Spinal cord (tissue), 10 donors: ENCODE results near the gene ACO1. TPM values are rescaled to one million over a fixed set of nuclear protein-coding genes. Genes with fewer than 3 reads are reported as not detected.
A peak's percentile ranks its signal among the peaks of the same experiment; 100 is the strongest.

Experiments
- DNase-seq, 6 donors: peaks; one replicate each; pipeline versions ENCODE4 v3.0.0 to v3.0.0-alpha.2; 2013 to 2015; ENCODE audit warnings: low spot score in 6 of 6, low read depth in 4 of 6
- H3K27ac ChIP-seq: one replicate; pipeline ENCODE4 v1.5.1; 2013; ENCODE audit warnings: low read depth, low read length, control low read depth
- H3K27me3 ChIP-seq: one replicate; pipeline ENCODE4 v1.6.1; 2013; ENCODE audit warnings: low read length; ENCODE audit not compliant: control insufficient read depth, insufficient read depth
- H3K36me3 ChIP-seq: one replicate; pipeline ENCODE4 v1.6.1; 2013; ENCODE audit warnings: low read length; ENCODE audit not compliant: control insufficient read depth, insufficient read depth
- H3K4me1 ChIP-seq: one replicate; pipeline ENCODE4 v1.6.1; 2013; ENCODE audit warnings: low read length; ENCODE audit not compliant: control insufficient read depth, insufficient read depth
- H3K4me3 ChIP-seq: one replicate; pipeline ENCODE4 v1.5.1; 2013; ENCODE audit warnings: low read depth, low read length, control low read depth
- H3K9me3 ChIP-seq: one replicate; pipeline ENCODE4 v1.6.1; 2013; ENCODE audit warnings: low read length; ENCODE audit not compliant: control insufficient read depth, insufficient read depth
- WGBS: methylation state at CpG from one replicate; pipeline ENCODE4 v1.1.5; 2013; ENCODE audit warnings: missing lambda C conversion rate; ENCODE audit not compliant: insufficient coverage; 5-methylcytosine and 5-hydroxymethylcytosine counted together
- polyA plus RNA-seq, 2 donors: library from polyadenylated mRNA; unstranded; fragments of 120-200 nt; gene quantifications; one replicate each; pipeline ENCODE4 v1.2.1, GENCODE V29; 2013; ENCODE audit not compliant: insufficient read length in 2 of 2
- total RNA-seq, 2 donors: library from RNA; depleted of rRNA in 1 of 2; stranded (reverse); fragments of 120-200 nt in 1 of 2; fragments of >200 nt in 1 of 2; gene quantifications; one replicate each; pipeline versions ENCODE4 v1.2.3 to v1.2.4, GENCODE V29; 2013 to 2014
- donor health status: healthy.

Gene ACO1
- total and polyA plus RNA-seq, 4 donors: 27.6 to 36.3 (median 28.4) TPM

DNA sequence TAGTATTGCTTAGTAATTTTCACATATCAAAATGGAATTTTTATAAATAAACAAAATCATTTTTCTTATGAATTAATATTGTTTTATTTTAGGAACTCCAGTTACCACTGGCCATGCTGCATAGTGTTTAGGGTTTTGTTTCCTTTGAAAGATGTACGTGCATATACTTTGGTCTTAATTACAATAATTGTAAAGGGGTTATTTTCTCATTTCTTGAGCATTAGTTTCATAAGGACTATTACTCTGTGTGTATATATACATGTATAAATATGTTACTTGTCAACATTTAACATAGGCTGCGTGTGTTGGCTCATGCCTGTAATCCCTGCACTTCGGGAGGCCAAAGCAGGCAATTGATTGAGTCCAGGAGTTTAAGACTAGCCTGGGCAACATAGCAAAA, 21.6 kb downstream of the ACO1 start:
- no CpG with 5 or more reads among the region's 3 CpGs for WGBS
- H3K27me3 ChIP-seq: no peaks in the 10 kb centered on the region
- no peak for DNase-seq
- H3K27ac ChIP-seq: no peak overlapping the region
- H3K4me1 ChIP-seq: no peaks in the 10 kb centered on the region
- no peak overlapping the region for H3K4me3 ChIP-seq
- peaks cover 19% of the 10 kb centered on the region for H3K36me3 ChIP-seq
- peaks cover 7% of the 10 kb centered on the region for H3K9me3 ChIP-seq

DNA sequence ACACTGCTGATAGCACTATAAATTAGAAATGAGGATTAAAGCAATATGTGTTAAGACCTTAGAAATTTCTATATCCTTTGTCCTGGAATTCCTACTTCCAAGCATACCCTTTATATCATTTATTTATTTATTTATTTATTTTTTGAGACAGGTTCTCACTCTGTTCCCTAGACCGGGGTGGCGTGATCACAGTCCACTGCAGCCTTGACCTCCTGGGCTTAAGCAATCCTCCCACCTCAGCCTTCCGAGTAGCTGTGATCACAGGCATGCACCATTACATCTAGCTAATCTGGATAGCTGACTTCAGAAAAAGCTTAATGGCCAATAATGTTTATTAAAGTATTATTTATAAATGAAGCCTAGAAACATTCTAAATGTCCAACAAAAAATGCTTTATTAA, 27.3 kb downstream of the ACO1 start:
- Histone ChIP-seq H3K36me3 (peaks cover 13% of the 10 kb centered on the region), H3K4me3 (no peak overlapping the region), H3K4me1 (no peaks in the 10 kb centered on the region), H3K9me3 (no peaks in the 10 kb centered on the region), H3K27me3 (no peaks in the 10 kb centered on the region), H3K27ac (no peak overlapping the region)
- no peak for DNase-seq
- 90% methylated on average over 2 of the region's 3 CpGs for WGBS

DNA sequence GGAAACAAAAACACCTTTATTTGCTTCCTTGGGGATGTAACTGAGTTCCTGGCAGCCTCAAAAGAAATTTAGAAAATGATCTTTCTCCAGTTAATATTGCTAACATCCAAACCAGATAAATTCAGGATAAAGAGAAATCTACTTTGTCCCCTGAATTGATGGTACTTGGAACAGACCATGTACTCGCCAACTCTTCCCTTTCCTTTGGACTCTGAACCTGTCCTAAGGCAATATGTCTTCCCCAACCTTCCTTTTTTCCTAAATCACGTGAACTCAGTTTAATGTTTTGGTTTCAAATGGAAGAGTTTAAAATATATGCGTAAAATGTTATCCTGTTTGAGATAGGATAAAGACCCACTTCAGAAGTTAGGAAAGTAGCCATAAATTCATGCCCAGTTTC, 28.0 kb downstream of the ACO1 start:
- Histone ChIP-seq H3K4me1 (no peaks in the 10 kb centered on the region), H3K27me3 (no peaks in the 10 kb centered on the region), H3K4me3 (no peak overlapping the region), H3K27ac (no peak overlapping the region), H3K36me3 (peaks cover 10% of the 10 kb centered on the region), H3K9me3 (no peaks in the 10 kb centered on the region)
- WGBS: no CpG with 5 or more reads among the region's 3 CpGs
- DNase-seq: no peak

DNA sequence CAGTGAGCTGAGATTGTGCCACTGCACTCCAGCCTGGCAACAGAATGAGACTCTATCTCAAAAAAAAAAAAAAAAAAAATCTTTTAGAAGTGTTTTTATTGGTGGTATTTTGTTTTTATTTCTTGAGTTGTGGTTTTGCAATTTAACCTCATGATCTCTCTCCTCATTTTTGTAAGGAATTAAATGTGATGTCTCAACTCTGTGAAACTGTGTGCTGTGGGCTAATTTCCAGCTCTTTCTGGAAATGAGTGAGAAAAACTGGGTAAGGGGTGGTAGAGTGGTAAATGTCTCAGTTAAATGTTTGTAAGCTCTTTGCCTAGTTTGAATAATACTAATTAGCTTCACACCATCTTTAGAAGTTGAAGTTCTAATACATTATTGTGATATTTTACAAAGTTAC, 29.0 kb downstream of the ACO1 start:
- Histone ChIP-seq H3K4me3 (no peak overlapping the region), H3K27ac (no peak overlapping the region), H3K27me3 (no peaks in the 10 kb centered on the region), H3K36me3 (peaks cover 14% of the 10 kb centered on the region), H3K9me3 (no peaks in the 10 kb centered on the region), H3K4me1 (no peaks in the 10 kb centered on the region)
- no peak for DNase-seq

DNA sequence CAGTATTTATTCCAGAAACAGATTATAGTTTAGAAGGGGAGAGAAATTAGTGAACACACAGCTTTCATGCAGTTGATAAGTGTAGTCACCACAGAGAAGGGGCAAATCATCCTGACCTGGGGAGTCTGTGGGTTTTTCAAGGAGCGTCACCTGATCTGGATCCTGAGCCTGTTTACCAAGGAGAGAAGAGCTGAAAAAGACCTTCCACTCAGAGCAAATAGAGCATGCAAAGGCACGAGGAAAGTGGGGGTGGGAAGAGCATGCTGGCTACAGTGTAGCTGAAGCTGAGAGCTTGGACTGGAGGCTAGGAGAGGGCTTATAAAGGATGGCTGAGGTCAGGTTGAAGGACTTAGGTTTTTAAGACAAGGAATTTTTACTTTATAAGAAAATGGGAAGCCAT, 30.4 kb downstream of the ACO1 start:
- 60% methylated on average over 1 of the region's 2 CpGs for WGBS
- Histone ChIP-seq H3K9me3 (no peaks in the 10 kb centered on the region), H3K4me3 (no peak overlapping the region), H3K27me3 (no peaks in the 10 kb centered on the region), H3K36me3 (peaks cover 10% of the 10 kb centered on the region), H3K4me1 (no peaks in the 10 kb centered on the region), H3K27ac (no peak overlapping the region)
- no peak for DNase-seq

DNA sequence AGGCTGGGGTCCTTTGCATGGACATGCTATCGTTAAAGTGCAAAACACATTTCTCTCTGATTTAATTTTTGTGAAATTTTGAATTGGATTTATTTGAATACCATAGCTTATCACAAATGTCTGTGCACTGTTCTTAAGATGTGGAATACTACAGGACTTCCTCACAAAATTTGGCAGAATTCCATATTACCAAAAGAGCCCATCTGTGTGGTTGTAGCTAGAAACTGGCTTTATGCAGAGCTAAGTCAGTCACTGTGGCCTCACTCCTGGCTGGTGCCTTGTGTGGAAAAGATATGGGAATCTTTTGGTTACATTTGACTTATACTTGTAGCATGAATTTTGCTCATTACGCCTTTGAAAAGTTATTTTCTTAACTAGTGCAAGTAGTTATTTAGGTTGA, 35.5 kb downstream of the ACO1 start:
- no peak overlapping the region for H3K27ac ChIP-seq
- DNase-seq: peak in 2 of 6 donors; percentile 21 to 72
- whole genome bisulfite sequencing: no CpG with 5 or more reads among the region's 2 CpGs

DNA sequence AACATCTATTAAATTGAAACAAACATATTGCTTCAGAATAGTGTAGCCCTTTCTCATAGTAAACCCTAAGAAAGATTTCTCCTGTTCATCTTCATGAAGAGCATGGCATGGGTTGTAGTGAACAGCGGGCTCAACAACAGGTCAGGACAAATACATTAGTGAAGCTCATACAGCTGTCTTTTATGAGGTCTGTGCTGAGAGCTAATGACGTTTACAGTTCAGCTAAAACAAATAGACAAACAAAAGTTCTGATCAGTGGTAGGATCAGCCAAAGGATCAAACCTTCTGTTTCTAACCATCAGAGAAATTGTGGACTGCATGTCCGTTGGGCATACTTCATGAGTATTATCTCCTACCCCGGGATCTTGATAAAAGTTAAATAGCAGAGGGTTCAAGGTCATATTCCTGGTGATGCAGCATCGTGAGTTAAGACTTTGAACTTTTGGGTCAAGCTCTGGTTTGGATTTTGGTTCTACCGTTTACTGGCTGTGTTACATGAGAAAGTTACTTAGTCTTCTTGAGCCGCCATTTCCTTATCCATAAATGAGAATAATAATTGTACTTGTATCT, 37.9 kb downstream of the ACO1 start:
- DNase-seq: no peak
- no peak overlapping the region for H3K27ac ChIP-seq
- no peaks in the 10 kb centered on the region for H3K27me3 ChIP-seq
- H3K36me3 ChIP-seq: peaks cover 12% of the 10 kb centered on the region
- peaks cover 7% of the 10 kb centered on the region for H3K4me1 ChIP-seq
- no peaks in the 10 kb centered on the region for H3K9me3 ChIP-seq
- 87% methylated on average over 2 of the region's 7 CpGs for WGBS
- no peak overlapping the region for H3K4me3 ChIP-seq

More for the DNA sequence above, 35.5 kb downstream of the ACO1 start:
- Histone ChIP-seq H3K36me3 (peaks cover 17% of the 10 kb centered on the region), H3K4me1 (no peaks in the 10 kb centered on the region), H3K27me3 (no peaks in the 10 kb centered on the region), H3K9me3 (no peaks in the 10 kb centered on the region), H3K4me3 (no peak overlapping the region)

DNA sequence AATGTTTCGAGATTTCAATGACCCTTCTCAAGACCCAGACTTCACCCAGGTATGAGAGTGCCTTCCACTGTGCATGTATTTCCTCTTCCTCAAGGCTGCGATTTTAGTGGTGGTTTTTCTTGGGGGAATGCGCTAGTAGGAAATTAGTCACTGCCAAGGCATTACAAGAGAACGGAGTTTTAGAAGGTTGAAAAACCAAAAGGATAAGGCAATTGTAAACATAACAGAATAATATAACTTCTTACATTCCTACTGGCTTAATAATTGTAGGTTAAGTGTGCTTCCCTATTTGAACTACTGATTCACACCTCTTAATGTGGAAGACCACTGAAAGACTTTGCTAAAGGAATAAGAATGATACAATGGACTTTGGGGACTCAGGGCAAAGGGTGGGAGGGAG, 38.9 kb downstream of the ACO1 start:
- Histone ChIP-seq H3K36me3 (peaks cover 9% of the 10 kb centered on the region), H3K9me3 (no peaks in the 10 kb centered on the region), H3K4me1 (peaks cover 7% of the 10 kb centered on the region), H3K4me3 (no peak overlapping the region), H3K27me3 (no peaks in the 10 kb centered on the region), H3K27ac (no peak overlapping the region)
- DNase-seq: no peak
- WGBS: no CpG with 5 or more reads among the region's 4 CpGs

DNA sequence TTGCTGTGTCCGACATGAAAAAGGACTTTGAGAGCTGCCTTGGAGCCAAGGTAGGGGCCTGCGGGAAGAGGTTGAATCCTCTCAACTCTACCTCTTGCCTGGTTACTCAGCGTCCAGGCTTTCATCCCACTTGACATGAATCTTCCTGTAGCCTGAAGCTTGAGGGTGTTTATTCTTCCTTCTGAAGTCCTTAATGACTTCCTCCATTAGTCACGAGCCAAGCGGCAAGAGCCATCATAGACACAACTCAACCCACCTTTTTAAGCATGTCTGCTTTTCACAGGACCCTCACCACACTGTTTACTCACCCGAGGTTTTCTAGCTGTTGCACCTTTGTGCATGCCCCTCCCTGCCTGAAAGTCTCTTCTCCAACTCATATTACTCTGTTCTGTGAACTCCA, 40.2 kb downstream of the ACO1 start:
- Histone ChIP-seq H3K4me1 (peaks cover 7% of the 10 kb centered on the region), H3K27ac (no peak overlapping the region), H3K27me3 (no peaks in the 10 kb centered on the region), H3K9me3 (no peaks in the 10 kb centered on the region), H3K36me3 (peaks cover 10% of the 10 kb centered on the region), H3K4me3 (no peak overlapping the region)
- 87% methylated on average over 4 of the region's 6 CpGs for WGBS
- DNase-seq: no peak

DNA sequence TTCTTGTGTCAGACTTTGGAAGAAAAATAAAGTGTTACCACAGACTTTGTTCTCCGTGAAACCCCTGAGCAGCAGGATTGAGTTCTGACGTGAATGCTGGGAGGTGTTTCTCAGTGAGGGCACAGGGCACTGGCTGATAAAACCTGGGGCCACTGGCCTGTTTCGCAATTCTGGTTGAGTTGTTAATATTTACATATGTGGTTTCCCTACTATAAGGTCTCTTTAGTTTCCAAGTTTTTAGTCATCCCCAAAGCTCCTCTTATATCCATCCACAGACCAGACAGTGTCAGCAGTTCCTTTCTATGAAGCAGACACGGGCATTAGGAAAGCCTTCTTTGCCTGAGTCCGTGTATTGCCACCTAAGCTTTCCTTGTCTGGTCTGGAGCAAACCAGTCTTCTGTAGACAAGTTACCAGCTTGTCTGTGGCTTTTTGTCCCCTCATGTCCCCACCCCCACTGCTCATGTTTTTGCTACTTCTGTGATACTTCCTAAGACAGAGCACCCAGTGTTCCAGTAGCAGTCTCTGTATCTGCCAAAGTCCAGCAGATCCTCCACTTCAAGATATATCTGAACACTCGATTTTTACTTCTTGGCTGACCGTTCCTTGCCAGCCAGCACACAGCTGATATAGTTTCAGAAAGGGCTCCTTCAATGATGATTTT, 42.0 kb downstream of the ACO1 start:
- Histone ChIP-seq H3K9me3 (no peaks in the 10 kb centered on the region), H3K4me3 (no peak overlapping the region), H3K4me1 (peaks cover 7% of the 10 kb centered on the region), H3K36me3 (peaks cover 10% of the 10 kb centered on the region), H3K27ac (peak overlapping the region; percentile 59), H3K27me3 (no peaks in the 10 kb centered on the region)
- peak in 3 of 6 donors; percentile 23 to 63 (median 23) for DNase-seq
- WGBS: 73% methylated on average over 4 of the region's 7 CpGs
